Chondrocyte (in vitro differentiated cells): ENCODE data around the gene GLIPR1L1. TPM values are rescaled to one million over a fixed set of nuclear protein-coding genes. Genes with fewer than 3 reads are reported as not detected.

Experiments
- DNase-seq: peaks from one replicate; pipeline ENCODE4 v3.0.0; 2021; ENCODE audit warnings: mixed read lengths, low spot score
- H3K27ac Mint-ChIP-seq: one replicate; pipeline ENCODE4 v1.8.0; 2021; ENCODE audit warnings: mild to moderate bottlenecking, moderate library complexity, mixed read lengths; ENCODE audit not compliant: unreplicated experiment
- H3K27me3 Mint-ChIP-seq: 2 replicates; pipeline ENCODE4 v1.8.0; 2021; ENCODE audit warnings: low read depth, mixed read lengths
- H3K36me3 Mint-ChIP-seq: 2 replicates; pipeline ENCODE4 v1.8.0; 2021; ENCODE audit warnings: low read depth, mixed read lengths
- H3K4me1 Mint-ChIP-seq: 2 replicates; pipeline ENCODE4 v1.8.0; 2021; ENCODE audit warnings: low read depth, mild to moderate bottlenecking, mixed read lengths
- H3K4me3 Mint-ChIP-seq: one replicate; pipeline ENCODE4 v1.8.0; 2021; ENCODE audit warnings: mild to moderate bottlenecking, moderate library complexity, mixed read lengths; ENCODE audit not compliant: unreplicated experiment
- H3K9me3 Mint-ChIP-seq: 2 replicates; pipeline ENCODE4 v1.8.0; 2021; ENCODE audit warnings: low read depth, mixed read lengths
- CTCF ChIP-seq: fragments of 200-600 bp; sonication (generic); IDR thresholded peaks from 2 replicates; pipeline ENCODE4 v1.5.0; 2021; ENCODE audit warnings: antibody characterized with exemption, mild to moderate bottlenecking, moderate library complexity
- total RNA-seq: library from RNA; stranded (reverse); gene quantifications from 3 replicates; pipeline ENCODE4 v1.2.1, GENCODE V29; 2021

Gene GLIPR1L1
- total RNA-seq, 1 donor from 2014 or later: not detected

- Mint-ChIP-seq H3K4me1 (peaks cover 23% of the 10 kb centered on the region), H3K9me3 (peaks cover 7% of the 10 kb centered on the region), H3K27ac (no peak overlapping the region), H3K36me3 (peaks cover 2% of the 10 kb centered on the region), H3K4me3 (no peak overlapping the region), H3K27me3 (no peaks in the 10 kb centered on the region)
- TF ChIP-seq CTCF: no peak
- DNase-seq: no peak
Observed at GRCh38 chr12:75409830-75410229, 75.4 kb downstream of the GLIPR1L1 start.

DNA sequence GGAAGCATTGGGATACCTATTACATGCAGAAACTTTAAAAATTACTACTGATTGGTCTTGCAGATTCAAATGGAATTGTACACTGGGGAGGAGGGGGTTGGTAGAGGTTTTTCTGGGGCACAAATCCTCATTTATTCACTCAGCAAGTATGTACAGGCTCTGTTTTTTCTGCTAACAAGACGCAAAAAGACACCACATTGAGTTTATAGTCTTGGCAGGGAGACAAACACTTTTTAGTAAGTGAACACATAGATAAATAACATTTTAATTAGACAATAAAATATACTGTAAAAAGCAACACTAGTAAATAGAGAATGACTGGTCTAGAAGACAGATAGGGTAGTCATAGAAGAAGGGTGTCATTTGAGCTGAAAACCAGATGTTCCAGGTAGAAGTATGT is 80.2 kb downstream of the GLIPR1L1 start:
- no peak overlapping the region for H3K4me3 Mint-ChIP-seq
- H3K36me3 Mint-ChIP-seq: no peaks in the 10 kb centered on the region
- peaks cover 5% of the 10 kb centered on the region for H3K9me3 Mint-ChIP-seq

GRCh38 chr12:75419841-75420240 is 85.4 kb downstream of the GLIPR1L1 start:
- Mint-ChIP-seq H3K9me3 (peaks cover 8% of the 10 kb centered on the region), H3K36me3 (peaks cover 1% of the 10 kb centered on the region), H3K27me3 (no peaks in the 10 kb centered on the region), H3K4me3 (no peak overlapping the region), H3K4me1 (peaks cover 35% of the 10 kb centered on the region), H3K27ac (peak overlapping the region; percentile 19)
- no peak for DNase-seq
- TF ChIP-seq CTCF: no peak

More for the DNA sequence above, 80.2 kb downstream of the GLIPR1L1 start:
- Mint-ChIP-seq H3K27ac (peak overlapping the region; percentile 58), H3K27me3 (no peaks in the 10 kb centered on the region), H3K4me1 (peaks cover 42% of the 10 kb centered on the region)
- no peak for TF ChIP-seq CTCF
- DNase-seq: no peak

Other genes with a start within 250 kb of the GLIPR1L1 start
- gene KCNC2, start 124.8 kb upstream of the GLIPR1L1 start, total RNA-seq: not detected in 3 replicates
- gene CAPS2, start 4.3 kb upstream of the GLIPR1L1 start, total RNA-seq: 2.1 to 7.6 TPM (median 2.4 TPM) in 3 replicates
- 0.44 to 0.97 TPM (median 0.65 TPM) in 3 replicates for gene GLIPR1L2, start 56.4 kb downstream of the GLIPR1L1 start, total RNA-seq
- 71.3 to 123 TPM (median 119 TPM) in 3 replicates for gene GLIPR1, start 146.1 kb downstream of the GLIPR1L1 start, total RNA-seq
- 33.0 to 46.4 TPM (median 37.5 TPM) in 3 replicates for gene KRR1, start 176.9 kb downstream of the GLIPR1L1 start, total RNA-seq